ENCODE measurements around the gene NME2. TPM values are rescaled to one million over a fixed set of nuclear protein-coding genes. Genes with fewer than 3 reads are reported as not detected.
"Not testable (repeated sequence)": the region's sequence is repeated elsewhere in the genome, so short reads cannot be mapped to it uniquely, and the experiment has no call there.

The NME2 gene
- total RNA-seq, 1 donor from 2014 or later = 321 TPM

DNA sequence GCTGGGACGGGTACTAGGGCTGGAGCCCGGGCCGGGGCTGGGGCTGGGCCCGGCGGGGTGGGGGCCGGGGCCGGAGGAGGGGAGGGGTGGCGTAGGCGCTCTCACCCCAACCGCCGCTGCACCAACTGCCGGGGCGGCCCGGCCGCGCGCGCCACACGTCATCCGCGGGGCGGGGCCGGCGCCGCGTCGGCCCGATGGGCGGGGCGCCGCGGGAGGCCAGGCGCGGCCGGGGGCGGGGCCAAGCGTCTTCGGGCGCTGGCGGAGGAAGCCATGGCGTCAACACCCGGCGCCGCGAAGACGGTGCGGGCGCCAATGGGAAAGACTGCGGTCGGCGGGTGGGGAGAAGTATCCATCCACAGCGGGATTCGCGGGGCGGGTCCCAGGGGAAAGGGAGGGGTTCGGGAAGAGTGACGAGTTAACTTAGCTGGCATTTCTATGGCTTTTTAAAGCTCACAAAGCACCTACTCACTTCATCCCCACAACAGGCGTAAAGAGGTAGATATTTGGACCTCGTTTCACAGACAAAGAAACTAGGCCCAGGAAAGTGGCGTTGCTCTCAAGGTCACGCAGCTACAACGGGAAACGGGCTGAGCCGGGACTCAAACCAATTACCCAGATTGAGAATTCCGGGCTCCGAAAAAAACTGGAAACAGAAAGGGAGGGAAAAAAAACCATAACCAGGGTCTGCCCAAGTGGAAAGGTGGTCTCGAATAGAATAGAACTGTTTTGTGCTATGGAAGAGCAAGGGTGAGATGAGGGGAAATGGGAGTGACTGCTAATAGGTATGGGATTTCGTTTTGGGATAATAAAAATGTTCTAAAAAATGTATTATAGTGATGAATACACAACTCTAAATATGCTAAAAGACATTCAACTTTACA, 45.2 kb upstream of the NME2 start, which contains the start of gene SPAG9:
TSS of gene SPAG9 (minus strand) at position 130 of the 881 bp plus-strand sequence. CDS start 212 bp downstream, outside the sequence.
- intact Hi-C loops (cut with DNase I) = no loop called here
- peak; percentile 96 for DNase-seq
- ATAC-seq = peak; percentile 88 to 94
- H3K36me3 ChIP-seq = no peaks in the 10 kb centered on the region
- H3K4me3 ChIP-seq = peak within 1 kb of the TSS; percentile 97
- H3K27me3 ChIP-seq (ENCODE audit: low read depth) = no peaks in the 10 kb centered on the region
- H3K27ac ChIP-seq = peak within 1 kb of the TSS; percentile 98
- no peaks in the 10 kb centered on the region for H3K9me3 ChIP-seq
- H3K4me1 ChIP-seq = peaks cover 48% of the 10 kb centered on the region
- no peak for TF ChIP-seq CTCF (IDR thresholded peaks at IDR 0.05)

DNA sequence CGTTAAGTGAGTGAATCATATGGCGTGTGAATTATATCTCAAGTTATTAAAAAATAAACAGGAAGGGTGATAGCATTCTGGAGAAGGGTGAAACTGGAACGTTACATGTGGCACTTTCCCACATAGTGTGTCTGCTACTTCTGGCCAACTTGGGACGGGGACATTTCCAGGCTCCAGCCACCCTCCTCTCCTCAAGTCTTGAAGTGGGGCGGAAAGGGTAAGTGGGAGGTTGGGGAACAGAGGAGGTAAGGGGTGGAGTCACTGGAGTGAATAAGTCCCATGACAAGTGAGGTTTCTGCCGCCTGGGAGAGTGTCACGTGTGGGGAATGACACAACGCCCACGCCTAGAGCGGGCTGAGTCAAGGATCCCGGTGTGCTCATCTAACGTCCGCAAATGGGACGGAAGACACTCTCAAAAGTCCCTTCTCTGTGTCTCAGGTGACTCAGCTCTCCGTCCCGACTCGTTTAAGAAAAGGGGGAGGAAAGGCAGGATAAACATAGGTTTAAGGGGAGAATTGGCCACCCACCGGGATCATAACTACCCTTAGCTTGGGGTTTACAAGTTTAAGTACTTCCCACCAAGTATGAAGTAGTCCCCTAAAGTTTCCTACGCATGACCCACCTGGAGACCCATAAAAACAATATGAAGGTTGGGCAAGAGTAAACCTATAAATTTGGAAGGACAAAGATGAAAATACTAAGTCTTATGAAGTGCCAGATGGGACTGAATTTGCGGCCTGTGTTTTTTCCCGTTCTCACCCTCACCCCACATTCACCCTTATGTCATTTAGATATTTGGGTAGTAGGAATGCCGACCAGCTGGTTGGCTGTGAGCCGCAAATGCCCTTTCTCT, 44.4 kb upstream of the NME2 start:
- no peaks in the 10 kb centered on the region for H3K36me3 ChIP-seq
- no peaks in the 10 kb centered on the region for H3K27me3 ChIP-seq (ENCODE audit: low read depth)
- no peaks in the 10 kb centered on the region for H3K9me3 ChIP-seq
- DNase-seq = peak; percentile 95
- peak overlapping the region; percentile 97 for H3K4me3 ChIP-seq
- no peak for TF ChIP-seq CTCF (IDR thresholded peaks at IDR 0.05)
- peaks cover 48% of the 10 kb centered on the region for H3K4me1 ChIP-seq
- H3K27ac ChIP-seq = peak overlapping the region; percentile 98
- intact Hi-C loops (cut with DNase I) = no loop called here
- ATAC-seq = peak; percentile 86

DNA sequence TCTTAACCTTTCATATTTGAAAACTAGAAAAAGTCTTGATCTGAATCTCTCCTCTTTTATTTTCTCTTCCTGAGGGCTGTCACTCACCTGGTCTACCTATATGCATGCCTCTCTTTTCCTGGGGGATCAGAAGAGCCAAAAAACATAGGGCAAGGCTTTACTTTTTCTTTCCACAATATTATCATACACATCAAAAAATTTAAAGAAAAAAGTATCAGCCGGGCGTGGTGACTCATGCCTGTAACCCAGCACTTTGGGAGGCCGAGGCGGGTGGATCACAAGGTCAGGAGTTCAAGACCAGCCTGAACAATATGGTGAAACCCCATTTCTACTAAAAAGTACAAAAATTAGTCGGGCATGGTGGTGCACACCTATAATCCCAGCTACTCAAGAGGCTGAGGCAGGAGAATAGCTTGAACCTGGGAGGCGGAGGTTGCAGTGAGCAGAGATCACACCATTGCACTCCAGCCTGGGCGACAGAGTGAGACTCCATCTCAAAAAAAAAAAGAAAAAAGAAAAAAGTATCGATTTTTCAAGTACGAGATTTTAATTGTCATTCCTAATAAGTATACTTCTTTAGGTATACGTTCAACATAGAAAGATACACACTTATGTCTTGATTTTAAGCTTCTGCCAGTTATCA, 43.6 kb upstream of the NME2 start:
- H3K27me3 ChIP-seq (ENCODE audit: low read depth); H3K4me3 ChIP-seq; ATAC-seq; DNase-seq; intact Hi-C loops (cut with DNase I); H3K36me3 ChIP-seq; H3K9me3 ChIP-seq: not testable (repeated sequence)
- peak overlapping the region; percentile 98 for H3K27ac ChIP-seq
- peaks cover 41% of the 10 kb centered on the region for H3K4me1 ChIP-seq

DNA sequence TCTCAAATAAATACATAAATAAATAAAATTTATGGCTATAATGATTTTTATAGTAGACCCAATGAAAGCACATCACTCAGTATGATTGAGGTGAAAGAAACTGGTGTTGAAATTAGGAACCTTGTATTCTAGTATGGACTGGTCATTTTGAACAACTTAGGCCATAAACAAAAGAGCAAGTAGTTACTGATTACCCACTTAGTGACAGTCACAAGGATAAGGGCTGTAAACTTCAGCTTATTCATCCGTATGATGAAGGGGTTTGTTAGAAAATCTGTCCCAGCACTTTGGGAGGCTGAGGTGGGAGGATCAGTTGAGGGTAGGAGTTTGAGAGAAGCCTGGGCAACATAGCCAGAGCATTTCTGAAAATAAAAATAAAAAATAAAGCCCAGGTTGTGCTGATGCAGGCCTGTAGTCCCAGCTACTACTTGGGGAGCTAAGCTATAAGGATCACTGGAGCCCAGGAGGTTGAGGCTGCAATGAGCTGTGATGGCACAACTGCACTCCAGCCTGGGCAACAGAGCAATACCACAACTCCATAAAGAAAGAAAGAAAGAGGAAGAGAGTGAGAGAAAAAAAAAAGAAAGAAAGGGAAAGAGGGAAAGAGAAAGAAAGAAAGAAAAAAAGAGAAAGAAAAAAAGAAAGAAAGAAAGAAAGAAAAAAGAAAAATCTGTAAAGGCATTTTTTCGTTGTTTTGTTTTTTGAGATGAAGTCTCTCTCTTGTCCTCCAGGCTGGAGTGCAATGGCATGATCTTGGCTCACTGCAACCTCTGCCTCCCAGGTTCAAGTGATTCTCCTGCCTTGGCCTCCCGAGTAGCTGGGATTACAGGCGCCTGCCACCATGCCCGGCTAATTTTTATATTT, 41.3 kb upstream of the NME2 start:
- ATAC-seq (no peak), DNase-seq (no peak)
- H3K9me3 ChIP-seq = no peaks in the 10 kb centered on the region
- TF ChIP-seq CTCF (IDR thresholded peaks at IDR 0.05) = no peak
- H3K4me1 ChIP-seq = peaks cover 29% of the 10 kb centered on the region
- H3K36me3 ChIP-seq = no peaks in the 10 kb centered on the region
- no peak overlapping the region for H3K4me3 ChIP-seq
- H3K27ac ChIP-seq = peak overlapping the region; percentile 24
- no peaks in the 10 kb centered on the region for H3K27me3 ChIP-seq (ENCODE audit: low read depth)
- intact Hi-C loops (cut with DNase I) = no loop called here

- DNase-seq (no peak), ATAC-seq (peak in 1 of 2 donors; percentile 45)
- no peaks in the 10 kb centered on the region for H3K36me3 ChIP-seq
- H3K27ac ChIP-seq = no peak overlapping the region
- no peak overlapping the region for H3K4me3 ChIP-seq
- intact Hi-C loops (cut with DNase I) = no loop called here
- H3K27me3 ChIP-seq (ENCODE audit: low read depth) = no peaks in the 10 kb centered on the region
- H3K4me1 ChIP-seq = peaks cover 29% of the 10 kb centered on the region
- no peaks in the 10 kb centered on the region for H3K9me3 ChIP-seq
- no peak for TF ChIP-seq CTCF (IDR thresholded peaks at IDR 0.05)
These were observed 38.1 kb upstream of the NME2 start for GRCh38 chr17:51128076-51128475.
